Epithelial cell of proximal tubule (primary cell): ENCODE measurements around the gene MTHFD1. TPM values are rescaled to one million over a fixed set of nuclear protein-coding genes. Genes with fewer than 3 reads are reported as not detected.
"Not testable (repeated sequence)": the region's sequence is repeated elsewhere in the genome, so short reads cannot be mapped to it uniquely, and the experiment has no call there.

Experiments used
- DNase-seq: peaks from one replicate; pipeline ENCODE4 v3.0.0-alpha.2; 2011; ENCODE audit warnings: low read depth
- H3K4me3 ChIP-seq: 2 replicates; pipeline ENCODE4 v1.5.1; 2011; ENCODE audit warnings: low read depth, mild to moderate bottlenecking, low read length
- total RNA-seq: library from RNA; depleted of rRNA; stranded (reverse); fragments of >200 nt; gene quantifications from 2 replicates; pipeline ENCODE4 v1.2.3, GENCODE V29; 2015
- TF ChIP-seq, protein P1 (sequence below): conservative IDR thresholded peaks from 2 replicates; pipeline ENCODE4 v1.5.1; 2012; ENCODE audit warnings: low read depth, mild to moderate bottlenecking, low read length

MTHFD1 gene
- total RNA-seq, 1 donor from 2014 or later: 42.1 TPM

DNA sequence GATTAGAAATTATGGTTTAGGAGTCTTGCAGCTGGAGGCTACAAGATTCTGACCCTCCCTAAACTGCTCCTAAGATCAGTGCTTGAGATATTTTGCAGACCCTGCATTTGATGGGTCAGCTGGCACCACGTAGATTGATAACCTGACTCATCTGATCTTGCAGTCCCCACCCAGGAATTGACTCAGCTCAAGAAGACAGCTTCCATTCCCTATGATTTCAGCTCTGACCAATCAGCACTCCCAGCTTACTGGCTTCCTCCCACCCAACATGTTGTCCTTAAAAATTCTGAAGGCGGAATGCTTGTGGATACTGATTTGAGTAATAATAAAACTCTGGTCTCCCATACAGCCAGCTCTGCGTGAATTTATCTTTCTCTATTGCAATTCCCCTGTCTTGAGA lies 23.2 kb upstream of the MTHFD1 start:
- no peak for DNase-seq
- TF ChIP-seq, protein P1, sequence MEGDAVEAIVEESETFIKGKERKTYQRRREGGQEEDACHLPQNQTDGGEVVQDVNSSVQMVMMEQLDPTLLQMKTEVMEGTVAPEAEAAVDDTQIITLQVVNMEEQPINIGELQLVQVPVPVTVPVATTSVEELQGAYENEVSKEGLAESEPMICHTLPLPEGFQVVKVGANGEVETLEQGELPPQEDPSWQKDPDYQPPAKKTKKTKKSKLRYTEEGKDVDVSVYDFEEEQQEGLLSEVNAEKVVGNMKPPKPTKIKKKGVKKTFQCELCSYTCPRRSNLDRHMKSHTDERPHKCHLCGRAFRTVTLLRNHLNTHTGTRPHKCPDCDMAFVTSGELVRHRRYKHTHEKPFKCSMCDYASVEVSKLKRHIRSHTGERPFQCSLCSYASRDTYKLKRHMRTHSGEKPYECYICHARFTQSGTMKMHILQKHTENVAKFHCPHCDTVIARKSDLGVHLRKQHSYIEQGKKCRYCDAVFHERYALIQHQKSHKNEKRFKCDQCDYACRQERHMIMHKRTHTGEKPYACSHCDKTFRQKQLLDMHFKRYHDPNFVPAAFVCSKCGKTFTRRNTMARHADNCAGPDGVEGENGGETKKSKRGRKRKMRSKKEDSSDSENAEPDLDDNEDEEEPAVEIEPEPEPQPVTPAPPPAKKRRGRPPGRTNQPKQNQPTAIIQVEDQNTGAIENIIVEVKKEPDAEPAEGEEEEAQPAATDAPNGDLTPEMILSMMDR: no peak

GRCh38 chr14:64365358-64365889 lies 22.7 kb upstream of the MTHFD1 start:
- not testable (repeated sequence) for DNase-seq, H3K4me3 ChIP-seq

More for the DNA sequence above, 23.2 kb upstream of the MTHFD1 start:
- H3K4me3 ChIP-seq: no peak overlapping the region

DNA sequence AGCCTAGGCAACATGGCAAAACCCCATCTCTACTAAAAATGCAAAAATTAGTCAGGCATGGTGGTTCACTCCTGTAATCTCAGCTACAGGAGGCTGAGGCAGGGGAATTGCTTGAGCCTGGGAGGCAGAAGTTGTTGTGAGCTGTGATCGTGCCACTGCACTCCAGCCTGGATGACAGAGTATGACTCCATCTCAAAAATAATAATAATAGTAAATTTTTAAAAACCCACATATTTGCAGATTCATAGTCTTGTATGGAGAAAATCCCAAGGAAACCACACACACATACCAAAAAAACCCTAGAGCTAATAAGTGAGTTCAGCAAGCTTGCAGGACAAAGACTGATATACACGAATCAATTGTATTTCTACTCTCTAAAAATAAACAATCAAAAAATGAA lies 19.0 kb upstream of the MTHFD1 start:
- H3K4me3 ChIP-seq: no peak overlapping the region
- no peak for DNase-seq
- TF ChIP-seq, protein P1: no peak

DNA sequence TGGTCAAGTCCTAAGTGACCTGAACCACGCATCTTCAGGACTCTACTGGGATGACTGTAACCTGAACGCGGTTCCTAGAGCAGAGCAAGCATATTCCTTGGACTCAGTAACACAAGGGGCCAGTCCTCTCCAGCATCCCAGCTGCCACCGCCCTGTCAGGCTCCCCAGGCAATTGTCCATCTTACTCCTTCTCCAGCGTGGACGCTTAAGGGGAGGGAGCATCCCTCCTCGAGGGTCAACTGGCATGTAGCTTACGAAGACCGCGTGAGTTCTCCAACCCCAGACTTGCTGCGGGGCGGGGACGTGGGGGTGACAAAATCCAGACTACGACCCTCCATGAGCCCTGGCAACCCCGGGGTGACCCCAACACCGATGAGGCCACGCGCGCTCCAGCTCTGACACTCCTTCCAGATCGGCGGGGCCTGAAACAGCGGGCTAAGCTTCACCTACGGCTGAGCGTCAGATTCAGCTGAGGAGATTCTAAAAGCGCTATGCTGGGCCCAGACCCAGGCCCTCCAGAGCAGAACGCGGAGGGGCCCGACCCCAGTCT lies 846 bp upstream of the MTHFD1 start:
- peak overlapping the region; percentile 74 for H3K4me3 ChIP-seq
- DNase-seq: no peak
- TF ChIP-seq, protein P1: no peak

DNA sequence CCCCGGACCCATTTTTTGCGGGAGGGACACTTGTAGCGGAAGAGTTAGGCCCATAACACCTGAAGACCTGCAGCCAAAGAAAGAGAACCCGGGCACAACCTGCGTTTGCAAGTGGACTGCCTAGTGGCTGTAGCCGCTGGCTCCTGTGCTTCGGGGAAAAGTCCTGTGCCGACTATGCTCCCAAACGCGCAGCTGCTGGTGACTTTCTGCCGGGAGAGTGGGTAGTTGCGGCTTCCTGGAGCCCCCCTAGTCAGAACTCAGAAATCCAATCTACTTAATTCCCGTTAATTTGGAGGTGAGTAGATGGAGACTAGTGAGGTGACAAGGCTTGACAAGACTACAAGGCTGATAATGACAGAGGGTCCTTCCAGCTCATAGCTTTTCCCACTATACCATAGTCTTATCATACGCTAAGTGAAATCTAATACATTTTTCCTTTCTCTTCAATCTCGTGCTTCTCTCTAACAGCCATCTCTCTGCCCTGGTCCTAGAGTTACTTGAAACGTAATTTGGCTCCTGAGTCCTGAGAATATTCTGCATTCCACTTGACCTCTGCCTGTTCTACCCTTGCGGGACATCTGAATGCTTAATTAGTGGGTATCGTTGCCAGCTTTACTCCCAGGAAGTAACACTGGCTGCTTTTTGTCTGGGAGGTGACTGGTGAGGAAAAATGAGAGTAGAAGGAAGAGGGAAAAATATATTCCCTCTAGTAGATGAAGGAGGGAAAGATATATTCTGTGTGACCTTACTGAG lies 556 bp downstream of the MTHFD1 start:
- TF ChIP-seq, protein P1: no peak
- no peak for DNase-seq
- peak overlapping the region; percentile 74 for H3K4me3 ChIP-seq

- DNase-seq: no peak
- TF ChIP-seq, protein P1: no peak
These were observed 3.1 kb downstream of the MTHFD1 start for GRCh38 chr14:64391113-64391725.

GRCh38 chr14:64391986-64392385 lies 3.8 kb downstream of the MTHFD1 start:
- DNase-seq: no peak
- no peak overlapping the region for H3K4me3 ChIP-seq
- TF ChIP-seq, protein P1: no peak

More at GRCh38 chr14:64391113-64391725, 3.1 kb downstream of the MTHFD1 start:
- H3K4me3 ChIP-seq: no peak overlapping the region

DNA sequence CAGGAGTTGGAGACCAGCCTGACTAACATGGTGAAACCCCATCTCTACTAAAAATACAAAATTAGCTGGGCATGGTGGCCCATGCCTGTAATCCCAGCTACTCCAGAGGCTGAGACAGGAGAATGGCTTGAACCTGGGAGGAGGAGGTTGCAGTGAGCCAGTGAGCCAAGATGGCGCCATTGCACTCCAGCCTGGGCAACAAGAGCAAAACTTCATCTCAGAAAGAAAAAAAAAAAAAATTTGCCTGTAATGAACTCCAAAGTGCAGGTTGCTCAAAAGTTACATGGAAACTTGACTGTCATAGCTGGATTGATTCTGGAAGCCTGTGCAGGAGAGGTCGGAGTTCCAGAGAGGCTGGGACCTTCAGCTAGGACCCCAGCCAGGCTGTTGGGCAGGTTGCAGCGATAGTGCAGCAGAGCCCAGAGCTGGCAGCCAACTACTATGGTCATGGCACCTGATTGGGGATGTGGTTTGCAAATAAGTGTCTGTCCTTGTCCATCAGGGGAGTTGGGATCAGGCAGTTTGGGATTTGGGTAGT lies 5.1 kb downstream of the MTHFD1 start:
- H3K4me3 ChIP-seq, DNase-seq: not testable (repeated sequence)
